ENCODE data around the gene AFF3.

- TF ChIP-seq KAT2B (IDR thresholded peaks at IDR 0.05; ENCODE audit: borderline replicate concordance, low read depth, low read length) (no peak), ZBTB26 (CRISPR knock-in tag; IDR thresholded peaks at IDR 0.05; ENCODE audit: borderline replicate concordance) (no peak), MAFG (CRISPR knock-in tag; IDR thresholded peaks at IDR 0.05) (no peak), BHLHE40 (IDR thresholded peaks at IDR 0.05; ENCODE audit: low read length) (no peak), E2F5 (CRISPR knock-in tag; conservative IDR thresholded peaks at IDR 0.05) (no peak), SRF (IDR thresholded peaks at IDR 0.05; ENCODE audit: low read depth, low read length) (no peak), PLSCR1 (CRISPR knock-in tag; IDR thresholded peaks at IDR 0.05; ENCODE audit: borderline replicate concordance) (no peak), ZNF850 (CRISPR knock-in tag; conservative IDR thresholded peaks at IDR 0.05) (no peak)
Measured at GRCh38 chr2:99784946-99785345, 357.4 kb downstream of the AFF3 start.

Measured in HepG2 (cell line).